Hepatic stellate cell (primary cell): ENCODE results near the gene PPBP.
"Not testable (repeated sequence)": the region's sequence is repeated elsewhere in the genome, so short reads cannot be mapped to it uniquely, and the experiment has no call there.

Source experiments
- DNase-seq: peaks from one replicate; pipeline ENCODE4 v3.0.0; 2011; ENCODE audit warnings: low spot score

Gene PPBP

GRCh38 chr4:73992050-73992449 lies 4.1 kb upstream of the PPBP start:
- no peak for DNase-seq

- no peak for DNase-seq
Observed at GRCh38 chr4:73991742-73992000, 3.7 kb upstream of the PPBP start.

GRCh38 chr4:73990988-73991741 lies 3.2 kb upstream of the PPBP start:
- DNase-seq: no peak

- DNase-seq: no peak
Observed at GRCh38 chr4:73989928-73990327, 1.9 kb upstream of the PPBP start.

- no peak for DNase-seq
Observed at GRCh38 chr4:73989031-73989430, 1.0 kb upstream of the PPBP start.

GRCh38 chr4:73985528-73985852 lies 2.5 kb downstream of the PPBP start:
- no peak for DNase-seq

GRCh38 chr4:73984736-73985527 lies 3.1 kb downstream of the PPBP start:
- no peak for DNase-seq

GRCh38 chr4:73981175-73981574 lies 6.8 kb downstream of the PPBP start:
- not testable (repeated sequence) for DNase-seq

GRCh38 chr4:73979407-73979957 lies 8.5 kb downstream of the PPBP start:
- DNase-seq: no peak

GRCh38 chr4:73978886-73979285 lies 9.1 kb downstream of the PPBP start:
- DNase-seq: peak; percentile 43

GRCh38 chr4:73976716-73977115 lies 11.3 kb downstream of the PPBP start:
- DNase-seq: peak; percentile 9

- DNase-seq: no peak
Observed at GRCh38 chr4:73976217-73976616, 11.8 kb downstream of the PPBP start.

GRCh38 chr4:73974352-73974751 lies 13.6 kb downstream of the PPBP start:
- DNase-seq: no peak

GRCh38 chr4:73970945-73971344 lies 17.0 kb downstream of the PPBP start:
- DNase-seq: no peak

- no peak for DNase-seq
Observed at GRCh38 chr4:73970011-73970410, 18.0 kb downstream of the PPBP start.

GRCh38 chr4:73967866-73968265 lies 20.1 kb downstream of the PPBP start:
- DNase-seq: no peak

- no peak for DNase-seq
Observed at GRCh38 chr4:73964862-73965611, 23.0 kb downstream of the PPBP start.

- DNase-seq: no peak
Observed at GRCh38 chr4:73962724-73963123, 25.3 kb downstream of the PPBP start.

- DNase-seq: not testable (repeated sequence)
Observed at GRCh38 chr4:73959041-73959440, 28.9 kb downstream of the PPBP start.

GRCh38 chr4:73952352-73952751 lies 35.6 kb downstream of the PPBP start:
- no peak for DNase-seq

GRCh38 chr4:73950376-73950920 lies 37.5 kb downstream of the PPBP start:
- DNase-seq: not testable (repeated sequence)

GRCh38 chr4:73948990-73949706 lies 38.8 kb downstream of the PPBP start:
- DNase-seq: no peak
